Mucosa of stomach (tissue), 1 donor: ENCODE results near the gene PTAFR.

Source experiments
- H3K27me3 ChIP-seq: one replicate; pipeline ENCODE4 v1.7.0; 2013; ENCODE audit warnings: mild to moderate bottlenecking, low read length; ENCODE audit not compliant: control insufficient read depth, insufficient read depth
- H3K36me3 ChIP-seq: one replicate; pipeline ENCODE4 v1.7.0; 2013; ENCODE audit warnings: low read length; ENCODE audit not compliant: control insufficient read depth, insufficient read depth
- H3K4me1 ChIP-seq: one replicate; pipeline ENCODE4 v1.7.0; 2013; ENCODE audit warnings: mild to moderate bottlenecking, low read length; ENCODE audit not compliant: control insufficient read depth, insufficient read depth
- H3K4me3 ChIP-seq: one replicate; pipeline ENCODE4 v1.7.0; 2013; ENCODE audit warnings: low read length
- H3K9ac ChIP-seq: one replicate; pipeline ENCODE4 v1.7.0; 2013; ENCODE audit warnings: mild to moderate bottlenecking, low read length, moderate library complexity
- H3K9me3 ChIP-seq: one replicate; pipeline ENCODE4 v1.7.0; 2013; ENCODE audit warnings: mild to moderate bottlenecking, low read length, moderate library complexity; ENCODE audit not compliant: control insufficient read depth
- donor health status: Pancreatic carcinoma.

The PTAFR gene, protein sequence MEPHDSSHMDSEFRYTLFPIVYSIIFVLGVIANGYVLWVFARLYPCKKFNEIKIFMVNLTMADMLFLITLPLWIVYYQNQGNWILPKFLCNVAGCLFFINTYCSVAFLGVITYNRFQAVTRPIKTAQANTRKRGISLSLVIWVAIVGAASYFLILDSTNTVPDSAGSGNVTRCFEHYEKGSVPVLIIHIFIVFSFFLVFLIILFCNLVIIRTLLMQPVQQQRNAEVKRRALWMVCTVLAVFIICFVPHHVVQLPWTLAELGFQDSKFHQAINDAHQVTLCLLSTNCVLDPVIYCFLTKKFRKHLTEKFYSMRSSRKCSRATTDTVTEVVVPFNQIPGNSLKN

DNA sequence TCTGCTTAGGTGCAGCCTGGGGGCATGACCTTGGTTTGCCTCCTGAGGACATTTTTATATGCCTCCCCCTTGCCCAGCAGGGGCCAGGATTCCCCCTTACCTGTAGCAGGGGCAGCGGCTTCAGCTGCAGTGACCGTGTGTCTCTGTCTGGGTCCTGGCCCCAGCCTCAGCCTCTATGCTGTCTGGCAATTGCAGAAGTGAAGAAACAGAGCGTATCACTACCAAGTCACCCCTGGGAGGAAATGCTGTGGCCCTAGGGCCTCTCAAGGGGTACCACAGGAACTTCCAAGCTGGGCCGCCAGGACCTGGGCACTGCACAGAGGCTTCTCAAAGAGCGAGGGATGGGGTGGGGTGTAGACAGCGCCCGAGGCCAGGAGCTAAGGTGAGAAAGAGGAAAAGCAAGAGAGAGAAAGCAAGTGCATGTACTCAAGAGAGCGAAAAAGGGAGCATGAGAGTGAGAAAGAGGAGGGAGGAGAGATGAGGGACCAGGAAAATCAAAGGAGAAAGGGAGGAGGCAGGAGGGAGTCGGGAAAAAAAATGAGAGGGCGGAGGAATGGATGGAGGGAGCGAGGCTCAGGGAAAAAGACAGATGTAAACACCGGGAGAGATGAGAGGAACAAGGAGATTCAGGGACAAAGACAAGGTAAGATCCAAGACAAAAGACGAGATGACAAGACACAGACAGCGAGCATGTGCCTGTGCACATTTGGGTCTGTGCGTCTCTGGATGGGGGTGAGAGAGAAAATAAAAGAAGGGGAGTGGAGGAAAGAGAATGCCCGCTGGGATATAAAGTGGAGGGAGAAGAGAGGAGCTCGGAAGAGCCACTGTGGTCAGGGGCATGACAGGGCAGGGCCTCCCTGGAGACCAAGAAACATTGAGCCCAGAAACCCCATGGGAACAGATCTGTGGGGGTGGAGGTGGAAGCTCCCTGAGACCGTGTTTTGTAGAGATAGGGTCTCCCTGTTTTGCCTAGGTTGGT, at the start of gene PTAFR:
TSS of gene PTAFR (minus strand) at position 199 of the 979 bp plus-strand sequence. CDS start 25,669 bp downstream, outside the sequence.
- Histone ChIP-seq H3K27me3 (no peaks in the 10 kb centered on the region), H3K9me3 (no peaks in the 10 kb centered on the region), H3K4me3 (no peak within 1 kb of the TSS), H3K36me3 (no peaks in the 10 kb centered on the region), H3K4me1 (peaks cover 26% of the 10 kb centered on the region), H3K9ac (peak within 1 kb of the TSS; percentile 30)

DNA sequence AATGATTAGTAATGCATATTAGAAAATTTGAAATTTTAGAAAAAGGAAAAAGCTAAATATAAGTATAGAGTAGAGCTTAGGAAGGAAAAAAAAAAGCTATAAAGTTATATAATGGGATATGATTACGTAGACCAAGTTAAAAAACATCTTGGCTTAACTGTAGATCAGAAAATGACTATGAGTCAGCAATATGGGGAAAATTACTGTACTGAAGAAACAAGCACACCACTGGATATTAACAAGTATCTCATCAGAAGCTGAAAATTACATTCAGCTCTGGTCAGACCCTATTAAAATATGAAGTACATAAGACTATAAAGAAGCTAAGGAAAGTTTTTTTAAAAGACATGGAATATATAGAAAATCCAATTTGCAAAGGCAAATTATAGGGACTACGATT, 36.8 kb upstream of the PTAFR start:
- Histone ChIP-seq H3K27me3 (no peaks in the 10 kb centered on the region), H3K4me1 (no peaks in the 10 kb centered on the region), H3K9ac (no peak overlapping the region), H3K9me3 (no peaks in the 10 kb centered on the region), H3K36me3 (no peaks in the 10 kb centered on the region), H3K4me3 (no peak overlapping the region)

DNA sequence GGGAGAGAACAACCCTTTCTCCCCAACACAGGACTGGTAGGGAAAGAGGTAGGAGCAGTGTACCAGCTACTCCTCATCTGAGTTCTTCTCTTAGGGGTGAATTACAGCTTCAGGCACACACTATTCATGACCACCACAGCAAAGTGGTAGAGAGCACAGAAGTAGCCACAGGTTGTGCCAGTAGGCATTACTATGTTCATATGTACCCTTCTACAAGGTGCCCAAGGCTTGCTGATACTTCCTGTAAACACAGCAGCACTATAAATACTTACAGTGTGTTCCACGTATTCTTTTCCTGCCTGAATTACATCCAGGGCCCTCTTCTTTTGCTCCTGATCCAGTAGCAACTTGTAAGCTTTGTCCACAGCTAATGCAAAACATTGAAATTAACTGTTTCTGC, 33.2 kb upstream of the PTAFR start:
- H3K9me3 ChIP-seq: no peaks in the 10 kb centered on the region
- H3K9ac ChIP-seq: no peak overlapping the region
- H3K4me1 ChIP-seq: no peaks in the 10 kb centered on the region
- H3K27me3 ChIP-seq: no peaks in the 10 kb centered on the region
- H3K36me3 ChIP-seq: no peaks in the 10 kb centered on the region
- no peak overlapping the region for H3K4me3 ChIP-seq

DNA sequence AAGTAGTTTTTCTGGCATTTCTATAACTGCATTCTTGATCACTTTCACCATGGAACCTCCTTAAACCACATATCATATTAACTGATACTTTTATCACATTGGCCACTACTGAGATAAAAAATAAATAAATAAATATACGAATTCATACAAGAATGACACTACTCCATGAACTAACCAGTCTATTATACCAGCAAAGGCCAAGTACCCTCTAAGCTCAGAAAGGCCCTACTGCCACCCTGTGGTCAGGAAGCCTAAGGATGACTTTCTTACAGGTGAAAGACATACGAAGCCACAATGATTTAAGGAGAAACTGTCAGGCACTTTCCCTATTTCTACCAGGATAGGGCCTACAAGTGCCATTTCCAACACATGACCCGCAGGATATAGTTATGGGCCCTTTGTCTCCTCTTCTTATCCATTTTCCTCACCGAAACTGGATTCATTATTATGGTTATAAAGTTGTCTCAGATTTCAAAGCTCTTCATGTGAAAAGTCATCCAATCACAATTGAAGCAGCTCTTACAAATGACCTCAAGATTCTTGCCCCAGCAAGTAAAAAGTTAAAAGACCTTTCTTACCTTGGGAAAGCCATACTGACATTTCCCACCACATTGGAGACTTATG, 32.4 kb upstream of the PTAFR start:
- Histone ChIP-seq H3K9me3 (no peaks in the 10 kb centered on the region), H3K4me1 (no peaks in the 10 kb centered on the region), H3K4me3 (no peak overlapping the region), H3K9ac (no peak overlapping the region), H3K36me3 (no peaks in the 10 kb centered on the region), H3K27me3 (no peaks in the 10 kb centered on the region)

DNA sequence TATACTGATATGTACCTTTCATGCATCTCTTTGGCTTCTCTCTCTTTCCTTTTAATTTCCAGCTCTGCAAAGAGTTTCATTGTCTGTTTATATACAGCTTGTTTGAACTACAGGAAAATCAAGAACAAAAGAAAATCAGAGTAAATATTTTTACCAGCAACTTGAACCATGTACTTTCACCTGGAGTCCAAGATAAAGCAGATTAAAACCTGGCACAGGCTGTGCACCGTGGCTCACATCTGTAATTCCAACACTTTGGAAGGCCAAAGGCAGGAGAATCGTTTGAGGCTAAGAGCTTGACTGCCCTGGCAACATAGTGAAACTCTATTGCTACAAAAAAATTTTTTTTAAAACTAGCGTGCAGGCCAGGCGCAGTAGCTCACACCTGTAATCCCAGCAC, 28.8 kb upstream of the PTAFR start:
- Histone ChIP-seq H3K4me3 (no peak overlapping the region), H3K9ac (no peak overlapping the region), H3K36me3 (peaks cover 1% of the 10 kb centered on the region), H3K27me3 (no peaks in the 10 kb centered on the region), H3K4me1 (peaks cover 1% of the 10 kb centered on the region), H3K9me3 (no peaks in the 10 kb centered on the region)

DNA sequence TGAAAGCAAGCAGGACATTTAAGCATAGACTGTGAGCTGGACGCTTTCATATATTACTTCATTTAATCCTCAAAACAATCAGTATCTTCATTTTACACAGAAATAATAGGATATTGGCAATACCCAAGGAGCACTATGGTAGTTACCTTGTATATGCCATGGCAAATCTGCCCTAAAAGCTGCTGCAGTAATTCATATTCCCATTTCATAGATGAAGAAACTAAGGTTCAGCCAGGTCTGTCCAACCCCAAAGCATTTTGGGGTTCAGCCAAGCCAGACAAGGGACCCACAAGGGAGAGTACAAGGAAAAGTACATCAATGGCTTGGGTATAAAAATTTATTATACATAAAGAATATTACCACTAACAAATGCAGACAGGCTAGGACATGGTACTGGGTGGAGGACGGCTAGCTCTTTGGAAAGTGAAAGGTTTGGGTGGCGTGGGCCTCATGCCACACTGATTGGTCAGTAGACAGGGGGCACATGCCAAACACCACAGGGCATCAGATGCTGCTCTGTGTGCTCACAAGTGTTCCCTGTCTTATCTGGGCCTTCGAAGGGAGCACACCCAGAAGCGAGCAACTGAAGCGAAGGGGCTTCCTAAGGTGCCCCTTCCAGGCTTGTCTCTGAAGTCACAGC, 23.9 kb upstream of the PTAFR start:
- Histone ChIP-seq H3K36me3 (peaks cover 5% of the 10 kb centered on the region), H3K9me3 (no peaks in the 10 kb centered on the region), H3K9ac (no peak overlapping the region), H3K4me3 (no peak overlapping the region), H3K4me1 (peaks cover 20% of the 10 kb centered on the region), H3K27me3 (no peaks in the 10 kb centered on the region)

DNA sequence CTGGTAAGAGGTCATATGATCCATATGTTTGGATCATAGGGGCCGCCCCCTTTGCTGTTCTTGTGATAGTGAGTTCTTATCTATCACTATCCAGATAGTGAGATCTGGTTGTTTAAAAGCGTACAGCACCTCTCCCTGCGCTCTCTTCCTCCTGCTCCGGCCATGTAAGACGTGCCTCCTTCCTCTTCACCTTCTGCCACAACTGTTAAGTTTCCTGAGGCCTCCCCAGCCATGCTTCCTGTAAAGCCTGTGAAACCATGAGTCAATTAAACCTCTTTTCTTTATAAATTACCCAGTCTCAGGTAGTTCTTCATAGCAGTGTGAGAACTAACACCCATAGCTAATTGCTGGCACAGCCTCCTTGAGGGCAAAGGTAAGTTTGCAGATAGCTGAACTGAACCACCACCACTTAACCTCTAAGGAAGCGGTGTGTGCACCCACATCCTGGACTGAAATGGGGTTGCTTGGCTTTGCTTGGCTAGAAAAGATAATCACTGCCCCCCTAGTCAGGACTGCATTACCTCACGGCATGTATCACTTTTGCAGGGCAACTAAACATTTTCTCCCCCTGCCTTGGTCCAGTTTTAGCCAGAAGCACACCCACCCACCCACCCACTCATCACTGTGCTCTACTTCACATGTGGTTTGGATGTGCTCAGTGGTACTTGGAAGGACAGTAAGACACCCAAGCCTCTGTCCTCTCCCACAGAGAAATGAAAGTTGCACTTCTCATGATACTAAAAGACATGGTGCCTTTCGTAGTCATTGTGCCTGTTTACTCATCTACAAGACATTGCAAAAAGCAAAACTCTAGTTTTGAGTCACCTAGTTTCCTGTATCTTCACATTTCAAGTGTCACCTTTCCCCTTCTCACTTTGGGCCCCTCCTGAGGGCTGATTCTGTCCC, 23.1 kb upstream of the PTAFR start:
- Histone ChIP-seq H3K36me3 (peaks cover 5% of the 10 kb centered on the region), H3K4me1 (peaks cover 20% of the 10 kb centered on the region), H3K9ac (no peak overlapping the region)

DNA sequence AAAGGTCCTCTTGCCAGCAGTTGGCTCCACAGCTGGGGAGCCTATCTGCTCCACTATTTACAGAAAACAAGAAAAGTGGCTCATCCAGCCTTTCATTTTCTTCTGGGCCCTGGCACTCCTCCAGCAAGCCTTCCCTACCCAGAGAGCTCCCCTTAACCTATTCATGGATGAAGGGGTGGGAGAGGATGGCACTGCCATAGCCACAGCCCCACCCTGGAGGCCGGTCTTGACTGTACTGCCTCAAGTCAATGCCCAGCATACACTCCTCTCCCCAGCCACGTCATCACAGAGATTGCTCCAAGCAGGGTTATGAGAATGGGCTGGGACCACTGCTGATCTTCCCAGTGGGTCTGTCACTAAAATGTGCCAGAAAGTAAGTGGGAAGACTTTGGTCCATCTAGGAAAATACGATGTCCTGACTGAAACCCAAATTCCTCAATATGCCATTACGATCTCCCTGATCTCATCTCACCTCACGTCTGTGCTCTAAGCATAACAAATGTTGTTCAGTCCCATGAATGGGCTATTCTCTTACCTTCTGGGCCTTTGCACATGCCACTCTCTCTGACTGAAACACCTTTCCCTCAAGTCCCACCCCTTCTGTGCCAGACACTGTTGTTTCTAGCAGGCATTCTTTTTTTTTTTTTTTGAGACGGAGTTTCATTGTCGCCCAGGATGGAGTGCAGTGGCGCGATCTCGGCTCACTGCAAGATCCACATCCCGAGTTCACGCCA, 21.4 kb upstream of the PTAFR start:
- Histone ChIP-seq H3K9ac (no peak overlapping the region), H3K4me1 (peaks cover 36% of the 10 kb centered on the region), H3K4me3 (no peak overlapping the region), H3K27me3 (no peaks in the 10 kb centered on the region), H3K36me3 (peaks cover 5% of the 10 kb centered on the region), H3K9me3 (no peaks in the 10 kb centered on the region)

More for the DNA sequence above, 23.1 kb upstream of the PTAFR start:
- H3K4me3 ChIP-seq: no peak overlapping the region
- H3K27me3 ChIP-seq: no peaks in the 10 kb centered on the region
- H3K9me3 ChIP-seq: no peaks in the 10 kb centered on the region

DNA sequence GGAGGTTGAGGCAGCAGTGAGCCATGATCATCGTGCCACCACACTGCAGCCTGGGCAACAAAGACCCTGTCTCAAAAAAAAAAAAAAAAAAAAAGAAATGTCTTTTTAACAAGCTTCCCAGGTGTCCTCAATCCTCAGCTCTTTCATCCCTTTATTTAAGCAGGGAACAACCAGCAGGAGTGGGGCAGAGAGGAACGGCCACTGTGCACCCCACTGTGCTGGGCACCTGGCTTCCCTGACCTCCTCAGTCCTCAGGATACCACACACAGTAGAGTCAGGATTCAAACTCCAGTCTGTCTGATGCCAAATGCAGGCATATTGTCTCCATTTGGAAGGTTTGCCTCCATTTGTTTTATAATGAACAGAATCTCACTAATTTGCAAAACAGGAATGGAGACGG, 19.8 kb upstream of the PTAFR start:
- H3K4me3 ChIP-seq: no peak overlapping the region
- H3K9me3 ChIP-seq: no peaks in the 10 kb centered on the region

DNA sequence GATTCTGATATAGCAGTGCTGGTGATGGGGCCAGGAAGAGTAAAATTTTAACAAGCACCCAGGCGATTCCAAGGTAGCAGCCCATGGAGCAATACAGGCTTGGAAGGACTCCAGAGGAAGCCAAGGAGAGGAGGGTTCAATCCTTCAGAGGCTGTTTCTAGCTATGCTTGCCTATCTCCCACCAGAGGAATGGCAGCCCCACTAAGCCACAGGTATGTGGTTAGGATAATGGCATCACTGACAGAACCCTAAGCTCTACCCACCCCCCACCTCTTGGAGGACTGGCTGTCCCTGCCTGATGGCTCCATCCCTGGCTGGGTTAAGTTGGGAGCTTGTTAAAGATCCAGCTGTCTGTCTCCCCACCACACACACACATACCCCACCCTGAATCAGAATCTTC, 19.3 kb upstream of the PTAFR start:
- H3K4me1 ChIP-seq: peaks cover 39% of the 10 kb centered on the region
- H3K9ac ChIP-seq: no peak overlapping the region
- peaks cover 5% of the 10 kb centered on the region for H3K36me3 ChIP-seq
- no peaks in the 10 kb centered on the region for H3K27me3 ChIP-seq
- no peaks in the 10 kb centered on the region for H3K9me3 ChIP-seq
- no peak overlapping the region for H3K4me3 ChIP-seq

More for the DNA sequence above, 19.8 kb upstream of the PTAFR start:
- peaks cover 39% of the 10 kb centered on the region for H3K4me1 ChIP-seq
- H3K9ac ChIP-seq: no peak overlapping the region
- no peaks in the 10 kb centered on the region for H3K27me3 ChIP-seq
- H3K36me3 ChIP-seq: peaks cover 5% of the 10 kb centered on the region
